Memory B cell (primary cell): ENCODE measurements around the gene SLC7A14.

ENCODE experiments used
- ATAC-seq: fragments of 150-1000 bp; cut with Tn5 transposase; 2 replicates; pipeline ENCODE4 v1.10.0; 2021; ENCODE audit warnings: low read depth, mild to moderate bottlenecking, moderate library complexity
- DNase-seq, 2 donors: peaks; one replicate each; pipeline ENCODE4 v3.0.0; 2022; ENCODE audit warnings: low spot score in 2 of 2
- H3K27ac Mint-ChIP-seq: one replicate; pipeline ENCODE4 v1.8.0; 2022; ENCODE audit warnings: mild to moderate bottlenecking, moderate library complexity, mixed read lengths
- H3K27me3 Mint-ChIP-seq: one replicate; pipeline ENCODE4 v1.8.0; 2022; ENCODE audit warnings: mixed read lengths
- H3K36me3 Mint-ChIP-seq: one replicate; pipeline ENCODE4 v1.8.0; 2022; ENCODE audit warnings: mild to moderate bottlenecking, mixed read lengths
- H3K4me1 Mint-ChIP-seq: one replicate; pipeline ENCODE4 v1.8.0; 2022; ENCODE audit warnings: mixed read lengths
- H3K4me3 Mint-ChIP-seq: one replicate; pipeline ENCODE4 v1.8.0; 2022; ENCODE audit warnings: mild to moderate bottlenecking, moderate library complexity, mixed read lengths
- H3K9me3 Mint-ChIP-seq: one replicate; pipeline ENCODE4 v1.8.0; 2022; ENCODE audit warnings: mixed read lengths

SLC7A14 gene

DNA sequence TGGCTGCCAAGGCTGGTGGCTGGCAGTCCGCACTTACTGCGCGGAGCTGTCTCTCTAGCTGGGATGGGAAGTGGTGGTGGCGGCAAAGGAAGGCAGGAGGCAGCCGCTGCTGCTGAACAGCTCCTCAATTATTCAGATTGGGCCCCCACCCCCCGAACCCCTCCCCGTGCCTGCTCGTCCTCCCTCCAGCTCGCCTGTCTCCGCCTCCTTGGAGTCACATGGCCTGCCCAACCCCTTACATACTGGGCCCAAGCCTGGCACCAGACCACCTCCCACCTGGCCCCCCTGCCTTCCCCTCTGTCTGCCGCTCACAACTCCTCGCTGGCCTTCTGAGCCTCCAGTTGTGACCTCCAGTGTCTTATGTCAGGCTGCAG is at the start of gene SLC7A14:
TSS of gene SLC7A14 (minus strand) at position 139 of the 374 bp plus-strand sequence. CDS start 59,139 bp downstream, outside the sequence.
- no peak for DNase-seq
- H3K9me3 Mint-ChIP-seq, result peaks cover 4% of the 10 kb centered on the region
- no peak for ATAC-seq
- no peak within 1 kb of the TSS for H3K27ac Mint-ChIP-seq
- peaks cover 2% of the 10 kb centered on the region for H3K36me3 Mint-ChIP-seq
- peaks cover 28% of the 10 kb centered on the region for H3K27me3 Mint-ChIP-seq
- no peak within 1 kb of the TSS for H3K4me3 Mint-ChIP-seq
- no peaks in the 10 kb centered on the region for H3K4me1 Mint-ChIP-seq

DNA sequence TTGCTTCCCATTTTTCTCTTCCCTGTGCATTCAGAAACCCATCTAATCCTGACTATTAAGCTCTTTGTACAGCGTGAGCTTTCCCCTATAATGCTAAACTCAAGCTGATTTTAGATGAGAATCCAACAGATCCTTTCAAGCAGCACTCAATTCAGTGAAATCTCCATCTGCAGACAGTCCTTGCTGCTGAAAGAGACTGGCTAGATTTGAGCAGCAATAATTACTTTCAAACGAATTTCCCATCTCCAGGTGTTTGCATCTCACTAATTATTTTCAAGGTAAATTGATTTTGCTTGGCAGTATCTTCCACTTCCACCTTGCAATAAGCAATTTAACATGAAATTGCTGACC is 49.5 kb upstream of the SLC7A14 start:
- no peak for ATAC-seq
- no peaks in the 10 kb centered on the region for H3K4me1 Mint-ChIP-seq
- no peak overlapping the region for H3K4me3 Mint-ChIP-seq
- DNase-seq, result no peak
- no peaks in the 10 kb centered on the region for H3K36me3 Mint-ChIP-seq
- H3K27me3 Mint-ChIP-seq, result peaks cover 19% of the 10 kb centered on the region
- H3K9me3 Mint-ChIP-seq, result peaks cover 2% of the 10 kb centered on the region
- no peak overlapping the region for H3K27ac Mint-ChIP-seq

DNA sequence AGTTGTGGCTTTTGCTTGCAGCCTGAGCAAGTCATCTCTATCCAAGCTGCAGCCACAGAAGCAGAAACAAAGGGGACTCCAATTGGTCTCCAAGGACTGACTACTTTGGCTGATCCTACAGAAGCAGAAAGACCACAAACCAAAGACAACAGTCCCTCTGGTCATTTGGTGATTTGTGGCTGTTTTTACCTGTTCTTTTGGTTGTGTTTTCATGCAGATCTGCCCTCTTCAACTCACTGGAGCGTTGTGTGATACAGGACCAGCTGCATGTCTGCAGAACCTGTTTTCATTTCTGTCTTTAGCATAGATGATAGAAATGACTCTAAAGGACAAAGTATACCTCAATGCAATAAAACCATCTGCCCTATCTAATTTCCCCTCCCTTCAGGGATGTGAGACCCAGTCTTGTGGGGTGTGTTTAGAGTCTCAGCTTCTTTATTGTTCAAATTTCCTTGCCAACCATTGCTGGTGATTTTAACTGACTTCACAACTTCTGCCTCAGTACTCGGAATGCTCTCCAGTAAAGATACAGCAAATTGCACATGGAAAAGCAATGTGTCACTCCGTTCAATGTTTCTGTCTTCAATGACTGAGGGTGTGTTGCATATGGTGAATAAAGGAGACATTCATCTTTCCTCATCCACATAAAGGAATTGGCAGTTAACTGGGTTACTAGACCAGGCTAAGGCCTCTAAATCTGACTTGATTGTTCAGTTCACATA is 48.9 kb upstream of the SLC7A14 start:
- Mint-ChIP-seq H3K36me3 (no peaks in the 10 kb centered on the region), H3K27ac (no peak overlapping the region), H3K9me3 (peaks cover 2% of the 10 kb centered on the region), H3K4me3 (no peak overlapping the region), H3K27me3 (peaks cover 19% of the 10 kb centered on the region), H3K4me1 (no peaks in the 10 kb centered on the region)
- ATAC-seq, result no peak
- no peak for DNase-seq

DNA sequence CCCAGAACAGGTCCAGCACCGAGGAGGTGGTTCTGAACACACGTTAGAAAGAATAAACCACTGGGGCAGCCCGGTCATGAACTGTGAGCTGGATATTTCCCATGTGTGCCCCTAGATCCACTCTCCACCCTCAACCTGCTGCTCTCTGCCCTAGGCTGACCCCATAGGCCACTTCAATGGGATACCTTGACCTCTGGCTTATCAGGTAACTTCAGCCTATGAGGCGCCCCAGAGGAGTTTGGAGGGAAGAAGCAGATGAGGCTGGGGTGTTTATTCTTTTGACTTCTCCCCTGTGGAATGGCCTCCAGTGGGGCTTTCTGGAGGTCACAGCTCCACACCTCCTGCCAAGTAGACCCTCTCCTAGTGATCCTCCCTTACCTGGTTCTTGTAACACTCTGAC is 47.7 kb upstream of the SLC7A14 start:
- Mint-ChIP-seq H3K4me1 (no peaks in the 10 kb centered on the region), H3K27me3 (peaks cover 27% of the 10 kb centered on the region), H3K9me3 (peaks cover 2% of the 10 kb centered on the region), H3K4me3 (no peak overlapping the region), H3K27ac (no peak overlapping the region), H3K36me3 (no peaks in the 10 kb centered on the region)
- ATAC-seq (no peak), DNase-seq (no peak)

DNA sequence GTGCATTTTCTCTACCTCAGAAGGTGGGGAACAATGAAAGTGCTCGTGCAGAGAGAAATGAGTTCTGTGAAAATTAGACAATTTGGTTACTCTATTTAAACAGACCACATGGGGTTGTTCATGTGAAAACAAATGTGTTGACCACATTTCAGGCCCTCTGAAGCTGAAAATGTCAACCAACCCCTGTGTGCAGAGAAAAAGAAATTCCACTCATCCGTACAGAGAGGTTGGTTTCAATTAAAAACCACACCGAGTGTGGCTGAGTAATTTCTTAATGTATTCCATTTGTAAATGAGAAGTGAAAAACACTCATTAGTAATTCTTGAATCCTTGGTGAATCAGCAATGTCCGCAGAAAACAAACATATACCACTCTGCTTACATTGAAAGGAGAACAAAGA is 46.9 kb upstream of the SLC7A14 start:
- Mint-ChIP-seq H3K36me3 (no peaks in the 10 kb centered on the region), H3K9me3 (peaks cover 2% of the 10 kb centered on the region), H3K27me3 (peaks cover 27% of the 10 kb centered on the region), H3K4me3 (no peak overlapping the region), H3K4me1 (no peaks in the 10 kb centered on the region), H3K27ac (no peak overlapping the region)
- ATAC-seq, result no peak
- no peak for DNase-seq

DNA sequence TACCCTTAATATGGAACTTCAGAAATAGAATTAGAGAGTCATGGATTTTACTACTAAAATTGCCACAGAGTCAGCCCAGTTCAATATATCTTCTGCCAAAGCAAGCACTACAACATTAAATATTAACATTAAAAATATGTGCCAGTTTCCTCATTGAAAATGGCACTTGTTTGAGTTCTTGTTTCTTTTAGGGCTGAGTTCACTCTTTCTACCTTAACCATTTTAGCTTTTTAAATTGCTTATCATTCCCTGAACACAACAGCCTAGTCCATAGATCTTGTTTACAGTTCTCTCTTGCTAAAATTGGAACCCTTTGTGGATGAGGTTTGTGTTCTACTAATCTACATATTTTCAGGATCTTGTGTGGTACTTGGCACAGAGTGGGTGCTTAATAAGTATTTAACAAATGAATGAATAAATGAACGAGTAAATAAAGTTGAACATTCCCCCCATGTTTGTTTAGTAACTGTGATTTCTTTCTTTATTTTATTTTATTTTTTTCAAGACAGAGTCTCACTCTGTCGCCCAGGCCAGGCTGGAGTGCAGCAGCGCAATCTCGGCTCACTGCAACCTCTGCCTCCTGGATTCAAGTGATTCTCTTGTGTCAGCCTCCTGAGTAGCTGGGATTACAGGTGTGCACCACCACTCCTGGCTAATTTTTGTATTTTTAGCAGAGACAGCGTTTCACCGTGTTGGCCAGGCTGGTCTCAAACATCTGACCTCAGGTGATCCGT is 46.0 kb upstream of the SLC7A14 start:
- Mint-ChIP-seq H3K27me3 (peaks cover 25% of the 10 kb centered on the region), H3K4me1 (no peaks in the 10 kb centered on the region), H3K9me3 (peaks cover 2% of the 10 kb centered on the region), H3K36me3 (no peaks in the 10 kb centered on the region), H3K27ac (no peak overlapping the region), H3K4me3 (no peak overlapping the region)
- no peak for DNase-seq
- ATAC-seq, result no peak

DNA sequence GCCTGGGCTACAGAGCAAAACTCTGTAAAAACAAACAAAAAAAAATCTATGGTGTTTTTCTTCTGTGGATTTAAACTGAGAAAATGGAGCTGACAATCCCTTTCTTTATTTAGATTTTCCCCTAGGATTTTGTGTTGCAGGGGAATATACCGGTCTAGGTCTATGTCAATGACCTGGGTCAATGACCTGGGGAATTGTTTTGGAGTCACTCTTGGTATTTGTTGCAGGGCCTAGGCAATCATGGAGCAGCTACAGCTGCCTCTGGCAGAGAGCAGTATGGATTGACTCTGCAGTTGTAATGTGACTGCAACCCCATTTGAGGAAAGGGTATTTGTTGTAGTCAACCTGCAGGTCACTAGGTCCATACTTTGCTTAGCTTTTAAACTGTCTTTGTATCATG is 37.6 kb upstream of the SLC7A14 start:
- H3K27ac Mint-ChIP-seq, result no peak overlapping the region

DNA sequence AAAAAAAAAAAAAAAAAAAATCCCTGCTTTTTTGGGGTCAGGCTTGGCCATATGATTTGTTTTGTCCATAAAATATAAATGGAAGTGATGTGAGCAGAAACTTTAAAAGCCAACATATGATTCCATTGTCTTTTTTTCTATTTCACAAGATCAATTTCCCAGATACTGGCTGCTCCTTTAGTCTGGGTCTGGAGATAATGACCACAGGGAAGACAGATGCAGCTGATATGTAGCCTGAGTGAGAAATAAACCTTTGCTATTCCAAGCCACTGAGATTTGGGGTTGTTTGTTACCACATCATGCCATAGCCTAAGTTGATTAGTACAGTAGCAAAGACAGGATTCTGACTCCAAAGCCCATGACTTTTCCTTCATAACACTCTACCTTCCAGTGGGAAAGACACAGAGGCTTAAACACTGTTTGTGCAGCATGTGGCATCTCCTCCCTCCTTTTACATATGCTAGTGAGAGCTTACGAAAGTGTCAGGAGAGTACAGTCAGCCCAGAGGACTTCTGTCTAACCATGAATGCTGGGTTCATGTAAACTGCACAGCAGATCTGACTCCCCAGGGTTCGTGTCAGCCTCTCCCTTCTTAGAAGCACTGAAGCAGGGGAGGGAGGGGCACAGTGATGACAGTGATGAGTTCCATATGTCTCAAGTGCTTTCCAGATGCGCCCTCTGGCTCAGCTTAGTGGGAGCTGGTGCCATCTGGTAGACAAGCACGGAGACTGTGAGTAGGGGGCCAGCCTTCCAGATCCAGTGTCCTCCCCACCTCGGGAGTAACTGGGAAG is 36.7 kb upstream of the SLC7A14 start:
- Mint-ChIP-seq H3K4me3 (no peak overlapping the region), H3K9me3 (peaks cover 4% of the 10 kb centered on the region), H3K36me3 (peaks cover 1% of the 10 kb centered on the region), H3K27me3 (peaks cover 17% of the 10 kb centered on the region), H3K4me1 (no peaks in the 10 kb centered on the region), H3K27ac (no peak overlapping the region)
- DNase-seq (no peak), ATAC-seq (no peak)

More for the DNA sequence above, 37.6 kb upstream of the SLC7A14 start:
- DNase-seq (no peak), ATAC-seq (no peak)
- Mint-ChIP-seq H3K4me3 (no peak overlapping the region), H3K27me3 (peaks cover 17% of the 10 kb centered on the region), H3K4me1 (no peaks in the 10 kb centered on the region), H3K9me3 (peaks cover 4% of the 10 kb centered on the region), H3K36me3 (peaks cover 1% of the 10 kb centered on the region)

DNA sequence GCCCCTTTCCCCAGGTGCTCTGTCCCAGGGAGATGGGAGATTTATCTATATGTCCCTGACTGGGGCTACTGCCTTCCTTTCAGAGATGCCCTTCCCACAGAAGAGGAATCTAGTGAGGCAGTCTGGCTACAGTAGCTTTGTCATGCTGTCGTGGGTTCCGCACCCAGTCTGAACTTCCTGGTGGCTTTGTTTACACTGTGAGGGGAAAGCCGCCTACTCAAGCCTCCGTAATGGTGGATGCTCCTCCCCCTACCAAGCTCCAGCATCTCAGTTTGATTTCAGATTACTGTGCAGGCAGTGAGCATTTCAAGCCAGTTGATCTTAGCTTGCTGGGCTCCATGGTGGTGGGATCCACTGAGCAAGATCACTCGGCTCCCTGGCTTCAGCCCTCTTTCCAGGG is 35.4 kb upstream of the SLC7A14 start:
- Mint-ChIP-seq H3K9me3 (peaks cover 6% of the 10 kb centered on the region), H3K27ac (no peak overlapping the region), H3K27me3 (peaks cover 17% of the 10 kb centered on the region), H3K4me1 (no peaks in the 10 kb centered on the region), H3K36me3 (peaks cover 1% of the 10 kb centered on the region), H3K4me3 (no peak overlapping the region)
- DNase-seq, result no peak
- ATAC-seq, result no peak

DNA sequence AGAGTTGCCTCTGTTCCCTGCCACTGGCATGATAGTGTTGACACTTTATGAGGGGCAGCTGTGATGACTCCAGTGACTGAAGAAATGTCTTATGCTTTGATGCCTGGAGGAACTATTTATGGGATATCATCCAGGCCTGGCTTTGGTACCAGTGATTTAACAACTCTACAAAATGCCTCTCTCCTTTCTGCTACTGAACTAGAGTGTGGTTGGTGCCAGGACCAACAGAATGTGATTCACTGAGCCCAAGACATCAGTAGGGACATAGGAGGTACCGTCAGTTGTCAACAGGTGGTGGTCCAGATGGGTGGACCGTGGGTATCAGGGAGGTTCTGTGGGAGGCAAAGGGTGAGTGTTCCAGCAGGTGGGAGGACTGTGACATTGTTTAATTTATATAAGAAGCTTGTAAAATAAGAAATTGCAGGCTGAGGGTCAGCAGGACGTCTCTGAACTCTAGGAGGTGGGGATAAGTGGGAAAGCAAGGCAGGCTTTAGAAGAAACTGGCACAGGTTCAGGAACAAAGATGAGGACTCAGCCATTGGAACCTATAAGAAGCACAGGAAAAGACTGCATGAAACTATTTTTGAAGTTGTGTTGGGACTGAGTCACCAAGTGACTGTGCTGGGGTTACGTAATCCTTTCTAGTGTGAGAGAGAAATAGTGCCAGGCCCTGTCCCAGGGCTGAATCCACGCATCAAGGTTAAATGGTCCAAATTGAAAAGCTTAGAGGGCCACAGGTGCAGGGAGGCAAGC is 28.5 kb upstream of the SLC7A14 start:
- peaks cover 2% of the 10 kb centered on the region for H3K9me3 Mint-ChIP-seq
- no peaks in the 10 kb centered on the region for H3K36me3 Mint-ChIP-seq
- no peak overlapping the region for H3K4me3 Mint-ChIP-seq
- DNase-seq (no peak), ATAC-seq (no peak)
- H3K27me3 Mint-ChIP-seq, result peaks cover 15% of the 10 kb centered on the region
- no peaks in the 10 kb centered on the region for H3K4me1 Mint-ChIP-seq
- H3K27ac Mint-ChIP-seq, result no peak overlapping the region

DNA sequence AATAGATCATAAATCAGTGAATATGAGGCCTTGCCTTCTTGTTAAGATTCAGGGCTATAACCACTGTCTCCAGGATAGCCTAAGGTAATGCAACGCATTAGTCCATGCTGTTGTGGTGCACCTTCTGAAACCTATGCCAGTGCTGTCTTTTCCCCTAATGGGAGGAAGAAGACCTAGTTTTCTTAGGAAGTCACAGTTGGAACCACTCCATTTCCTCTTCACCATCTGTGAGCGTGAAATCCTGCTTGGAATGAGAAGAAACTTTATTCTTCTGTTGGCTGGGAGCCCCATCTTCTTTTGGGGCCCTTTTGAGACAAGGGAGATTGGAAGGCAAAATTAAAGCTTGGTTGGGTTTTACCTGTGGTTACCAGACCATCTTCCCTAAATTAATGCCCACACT is 25.9 kb upstream of the SLC7A14 start:
- Mint-ChIP-seq H3K27me3 (peaks cover 11% of the 10 kb centered on the region), H3K4me3 (no peak overlapping the region), H3K27ac (no peak overlapping the region)

DNA sequence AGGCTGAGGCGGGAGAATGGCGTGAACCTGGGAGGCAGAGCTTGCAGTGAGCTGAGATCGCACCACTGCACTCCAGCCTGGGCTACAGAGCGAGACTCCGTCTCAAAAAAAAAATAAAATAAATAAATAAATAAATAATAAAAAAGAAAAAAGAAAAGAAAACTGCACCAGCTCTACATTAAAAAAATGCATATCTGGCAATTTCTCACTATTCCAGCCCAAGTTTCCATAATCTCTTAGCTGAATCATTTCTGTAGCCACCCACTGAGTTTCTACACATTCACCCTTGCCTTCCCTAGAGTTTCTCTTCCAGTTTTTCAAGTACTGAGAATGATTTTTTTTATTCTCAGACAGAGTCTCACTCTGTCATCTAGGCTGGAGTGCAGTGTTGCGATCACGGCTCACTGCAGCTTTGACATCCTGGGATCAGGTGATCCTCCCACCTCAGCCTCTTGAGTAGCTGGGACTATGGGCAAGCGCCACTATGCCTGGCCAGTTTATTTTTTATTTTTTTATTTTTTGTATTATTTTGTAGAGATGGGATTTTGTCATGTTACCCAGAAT is 24.5 kb upstream of the SLC7A14 start:
- Mint-ChIP-seq H3K9me3 (no peaks in the 10 kb centered on the region), H3K27ac (no peak overlapping the region), H3K4me1 (no peaks in the 10 kb centered on the region), H3K36me3 (no peaks in the 10 kb centered on the region), H3K27me3 (peaks cover 11% of the 10 kb centered on the region), H3K4me3 (no peak overlapping the region)
- no peak for ATAC-seq
- DNase-seq, result no peak

More for the DNA sequence above, 25.9 kb upstream of the SLC7A14 start:
- no peak for DNase-seq
- ATAC-seq, result no peak
- no peaks in the 10 kb centered on the region for H3K4me1 Mint-ChIP-seq
- no peaks in the 10 kb centered on the region for H3K9me3 Mint-ChIP-seq
- H3K36me3 Mint-ChIP-seq, result no peaks in the 10 kb centered on the region

DNA sequence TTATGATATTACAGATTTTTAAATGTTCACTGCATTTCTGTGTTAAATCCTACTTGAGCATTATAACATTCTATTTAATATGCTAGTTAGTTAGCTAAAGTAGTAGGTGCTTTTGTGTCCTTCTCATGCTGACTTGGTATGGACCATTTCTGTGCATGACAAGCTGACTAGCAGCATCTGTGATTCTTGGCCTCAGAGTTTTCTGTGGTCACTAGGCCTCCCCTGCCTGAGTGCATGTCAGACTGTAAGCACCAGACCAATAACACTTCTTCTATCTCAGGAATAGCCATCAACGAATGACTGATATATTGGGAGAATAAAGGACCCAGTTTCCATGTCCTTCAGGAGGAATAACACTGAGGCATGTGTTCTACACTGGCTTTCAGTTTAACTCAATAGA is 22.6 kb upstream of the SLC7A14 start:
- Mint-ChIP-seq H3K9me3 (no peaks in the 10 kb centered on the region), H3K27me3 (peaks cover 9% of the 10 kb centered on the region)
- no peak for ATAC-seq

More for the DNA sequence above, 22.6 kb upstream of the SLC7A14 start:
- Mint-ChIP-seq H3K27ac (no peak overlapping the region), H3K4me3 (no peak overlapping the region), H3K4me1 (no peaks in the 10 kb centered on the region), H3K36me3 (no peaks in the 10 kb centered on the region)
- DNase-seq, result no peak
